ENCODE results near the gene CCDC188. TPM values are rescaled to one million over a fixed set of nuclear protein-coding genes. Genes with fewer than 3 reads are reported as not detected.
A peak's percentile ranks its signal among the peaks of the same experiment; 100 is the strongest.

The CCDC188 gene
- total and polyA plus RNA-seq, 2 of the 13 experiments (the other 11 are each of a cell fraction or from before 2014, with no cell fraction given): not detected

- TF ChIP-seq, protein P1, sequence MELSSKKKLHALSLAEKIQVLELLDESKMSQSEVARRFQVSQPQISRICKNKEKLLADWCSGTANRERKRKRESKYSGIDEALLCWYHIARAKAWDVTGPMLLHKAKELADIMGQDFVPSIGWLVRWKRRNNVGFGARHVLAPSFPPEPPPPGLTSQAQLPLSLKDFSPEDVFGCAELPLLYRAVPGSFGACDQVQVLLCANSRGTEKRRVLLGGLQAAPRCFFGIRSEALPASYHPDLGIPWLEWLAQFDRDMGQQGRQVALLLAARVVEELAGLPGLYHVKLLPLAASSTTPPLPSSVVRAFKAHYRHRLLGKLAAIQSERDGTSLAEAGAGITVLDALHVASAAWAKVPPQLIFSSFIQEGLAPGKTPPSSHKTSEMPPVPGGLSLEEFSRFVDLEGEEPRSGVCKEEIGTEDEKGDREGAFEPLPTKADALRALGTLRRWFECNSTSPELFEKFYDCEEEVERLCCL (CRISPR knock-in tag; IDR thresholded peaks at IDR 0.05; ENCODE audit: borderline replicate concordance): no peak
- TF ChIP-seq NFE2L1 (CRISPR knock-in tag; IDR thresholded peaks at IDR 0.05; ENCODE audit: borderline replicate concordance): no peak
- TF ChIP-seq, protein P2, sequence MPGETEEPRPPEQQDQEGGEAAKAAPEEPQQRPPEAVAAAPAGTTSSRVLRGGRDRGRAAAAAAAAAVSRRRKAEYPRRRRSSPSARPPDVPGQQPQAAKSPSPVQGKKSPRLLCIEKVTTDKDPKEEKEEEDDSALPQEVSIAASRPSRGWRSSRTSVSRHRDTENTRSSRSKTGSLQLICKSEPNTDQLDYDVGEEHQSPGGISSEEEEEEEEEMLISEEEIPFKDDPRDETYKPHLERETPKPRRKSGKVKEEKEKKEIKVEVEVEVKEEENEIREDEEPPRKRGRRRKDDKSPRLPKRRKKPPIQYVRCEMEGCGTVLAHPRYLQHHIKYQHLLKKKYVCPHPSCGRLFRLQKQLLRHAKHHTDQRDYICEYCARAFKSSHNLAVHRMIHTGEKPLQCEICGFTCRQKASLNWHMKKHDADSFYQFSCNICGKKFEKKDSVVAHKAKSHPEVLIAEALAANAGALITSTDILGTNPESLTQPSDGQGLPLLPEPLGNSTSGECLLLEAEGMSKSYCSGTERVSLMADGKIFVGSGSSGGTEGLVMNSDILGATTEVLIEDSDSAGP (CRISPR knock-in tag; IDR thresholded peaks at IDR 0.05; ENCODE audit: borderline replicate concordance): peak; percentile 63
- TF ChIP-seq, protein P3, sequence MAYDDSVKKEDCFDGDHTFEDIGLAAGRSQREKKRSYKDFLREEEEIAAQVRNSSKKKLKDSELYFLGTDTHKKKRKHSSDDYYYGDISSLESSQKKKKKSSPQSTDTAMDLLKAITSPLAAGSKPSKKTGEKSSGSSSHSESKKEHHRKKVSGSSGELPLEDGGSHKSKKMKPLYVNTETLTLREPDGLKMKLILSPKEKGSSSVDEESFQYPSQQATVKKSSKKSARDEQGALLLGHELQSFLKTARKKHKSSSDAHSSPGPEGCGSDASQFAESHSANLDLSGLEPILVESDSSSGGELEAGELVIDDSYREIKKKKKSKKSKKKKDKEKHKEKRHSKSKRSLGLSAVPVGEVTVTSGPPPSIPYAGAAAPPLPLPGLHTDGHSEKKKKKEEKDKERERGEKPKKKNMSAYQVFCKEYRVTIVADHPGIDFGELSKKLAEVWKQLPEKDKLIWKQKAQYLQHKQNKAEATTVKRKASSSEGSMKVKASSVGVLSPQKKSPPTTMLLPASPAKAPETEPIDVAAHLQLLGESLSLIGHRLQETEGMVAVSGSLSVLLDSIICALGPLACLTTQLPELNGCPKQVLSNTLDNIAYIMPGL (CRISPR knock-in tag; IDR thresholded peaks at IDR 0.05; ENCODE audit: borderline replicate concordance in 1 of 2, low read depth in 1 of 2): no peak
- TF ChIP-seq, protein P4, sequence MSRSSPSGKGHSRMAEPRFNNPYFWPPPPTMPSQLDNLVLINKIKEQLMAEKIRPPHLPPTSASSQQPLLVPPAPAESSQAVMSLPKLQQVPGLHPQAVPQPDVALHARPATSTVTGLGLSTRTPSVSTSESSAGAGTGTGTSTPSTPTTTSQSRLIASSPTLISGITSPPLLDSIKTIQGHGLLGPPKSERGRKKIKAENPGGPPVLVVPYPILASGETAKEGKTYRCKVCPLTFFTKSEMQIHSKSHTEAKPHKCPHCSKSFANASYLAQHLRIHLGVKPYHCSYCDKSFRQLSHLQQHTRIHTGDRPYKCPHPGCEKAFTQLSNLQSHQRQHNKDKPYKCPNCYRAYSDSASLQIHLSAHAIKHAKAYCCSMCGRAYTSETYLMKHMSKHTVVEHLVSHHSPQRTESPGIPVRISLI (CRISPR knock-in tag; IDR thresholded peaks at IDR 0.05; ENCODE audit: borderline replicate concordance): no peak
- no peak for TF ChIP-seq ZBTB1 (CRISPR knock-in tag; IDR thresholded peaks at IDR 0.05; ENCODE audit: borderline replicate concordance)
- TF ChIP-seq XRCC5 (optimal IDR thresholded peaks at IDR 0.05; ENCODE audit: low read length): peak; percentile 23
- TF ChIP-seq SALL1 (CRISPR knock-in tag; IDR thresholded peaks at IDR 0.05): peak; percentile 28; the same call in 1 of the 2 replicates
- no peak for TF ChIP-seq ZMAT3 (CRISPR knock-in tag; conservative IDR thresholded peaks at IDR 0.05)
- no peak for TF ChIP-seq CAMTA2 (CRISPR knock-in tag; IDR thresholded peaks at IDR 0.05; ENCODE audit: borderline replicate concordance)
- no peak for TF ChIP-seq RBM22 (optimal IDR thresholded peaks at IDR 0.05; ENCODE audit: low read length)
- TF ChIP-seq NR1H2 (CRISPR knock-in tag; IDR thresholded peaks at IDR 0.05; ENCODE audit: borderline replicate concordance, low read depth): no peak
- TF ChIP-seq ZNF441 (CRISPR knock-in tag; IDR thresholded peaks at IDR 0.05; ENCODE audit: borderline replicate concordance): no peak
- TF ChIP-seq YEATS4 (CRISPR knock-in tag; IDR thresholded peaks at IDR 0.05; ENCODE audit: borderline replicate concordance): no peak
- TF ChIP-seq, protein P5, sequence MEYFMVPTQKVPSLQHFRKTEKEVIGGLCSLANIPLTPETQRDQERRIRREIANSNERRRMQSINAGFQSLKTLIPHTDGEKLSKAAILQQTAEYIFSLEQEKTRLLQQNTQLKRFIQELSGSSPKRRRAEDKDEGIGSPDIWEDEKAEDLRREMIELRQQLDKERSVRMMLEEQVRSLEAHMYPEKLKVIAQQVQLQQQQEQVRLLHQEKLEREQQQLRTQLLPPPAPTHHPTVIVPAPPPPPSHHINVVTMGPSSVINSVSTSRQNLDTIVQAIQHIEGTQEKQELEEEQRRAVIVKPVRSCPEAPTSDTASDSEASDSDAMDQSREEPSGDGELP (IDR thresholded peaks at IDR 0.05; ENCODE audit: borderline replicate concordance, low read depth): peak; percentile 18; the same call in 1 of the 2 replicates
- TF ChIP-seq SMARCC2 (IDR thresholded peaks at IDR 0.05): no peak
- no peak for TF ChIP-seq NFRKB (IDR thresholded peaks at IDR 0.05)
- TF ChIP-seq POLR2AphosphoS5 (IDR thresholded peaks at IDR 0.05; ENCODE audit: low read depth, low read length): no peak
- TF ChIP-seq TCF7L2 (IDR thresholded peaks at IDR 0.05; ENCODE audit: low read depth, low read length): no peak
- no peak for TF ChIP-seq ZNF496 (CRISPR knock-in tag; IDR thresholded peaks at IDR 0.05; ENCODE audit: insufficient replicate concordance)
- no peak for TF ChIP-seq E2F5 (CRISPR knock-in tag; conservative IDR thresholded peaks at IDR 0.05)
Observed at GRCh38 chr22:20156611-20157429, 6.0 kb upstream of the CCDC188 start (continued).
